ENCODE measurements around the gene ANKRD53. TPM values are rescaled to one million over a fixed set of nuclear protein-coding genes. Genes with fewer than 3 reads are reported as not detected.

The ANKRD53 gene
- total RNA-seq, 1 experiment from 2014 or later, result not detected

DNA sequence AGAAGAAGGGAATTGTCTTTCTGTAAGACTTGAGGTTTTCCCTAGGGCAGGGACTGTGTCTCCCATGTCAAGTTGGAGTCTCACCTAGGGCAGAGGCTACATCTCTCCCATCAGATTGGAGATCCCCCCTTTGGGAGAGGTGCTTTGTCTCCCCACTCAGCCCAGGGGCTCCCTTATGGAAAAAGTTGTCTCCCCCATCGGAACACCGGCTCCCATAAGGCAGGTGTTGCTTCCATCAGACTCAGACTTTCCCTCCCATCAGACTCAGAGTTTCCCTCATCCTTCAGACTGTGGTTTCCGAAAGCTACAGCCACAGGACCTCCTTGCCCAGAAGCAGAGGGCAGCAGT, 5.8 kb downstream of the ANKRD53 start:
- Histone ChIP-seq H3K4me1 (ENCODE audit: control insufficient read depth in 1 of 2, insufficient read depth in 2 of 2, low read length in 2 of 2) (peaks cover 2 to 9% of the 10 kb centered on the region in 2 experiments; a peak in 2 of 4 replicates), H3K27me3 (ENCODE audit: insufficient read depth, low read length) (no peaks in the 10 kb centered on the region), H3K9me2 (ENCODE audit: insufficient read depth) (no peaks in the 10 kb centered on the region), H3K27ac (ENCODE audit: low read depth, low read length) (no peak overlapping the region), H3K36me3 (ENCODE audit: control insufficient read depth in 1 of 2, insufficient read depth in 2 of 2, low read length in 2 of 2) (peaks cover 11 to 13% of the 10 kb centered on the region in 2 experiments; a peak in 3 of 4 replicates), H3K4me3 (replicated peaks in 1 of 2; ENCODE audit: low read depth in 1 of 2, low read length in 2 of 2) (no peak overlapping the region), H2AFZ (ENCODE audit: low read depth, low read length, poor library complexity, severe bottlenecking) (no peak overlapping the region), H3K9ac (ENCODE audit: low read length) (no peak overlapping the region), H3K79me2 (ENCODE audit: insufficient read depth, low read length) (no peaks in the 10 kb centered on the region), H4K20me1 (ENCODE audit: insufficient read depth) (no peaks in the 10 kb centered on the region), H3K9me3 (ENCODE audit: control insufficient read depth in 1 of 2, insufficient read depth in 1 of 2, low read depth in 1 of 2, low read length in 2 of 2) (no peaks in the 10 kb centered on the region), H3K4me2 (ENCODE audit: low read length) (no peak overlapping the region)
- ATAC-seq (no peak), DNase-seq (ENCODE audit: low read depth, low spot score) (no peak)
- no peak for TF ChIP-seq EZH2phosphoT487 (IDR thresholded peaks at IDR 0.05; ENCODE audit: borderline replicate concordance)
- TF ChIP-seq JUND (IDR thresholded peaks at IDR 0.05), result no peak
- TF ChIP-seq SRF (IDR thresholded peaks at IDR 0.05; ENCODE audit: low read depth), result no peak
- TF ChIP-seq TCF7L2 (IDR thresholded peaks at IDR 0.05; ENCODE audit: borderline replicate concordance, extremely low read depth, insufficient read depth, insufficient read length), result no peak
- TF ChIP-seq MAX (IDR thresholded peaks at IDR 0.05), result no peak
- no peak for TF ChIP-seq YY1 (IDR thresholded peaks at IDR 0.05; ENCODE audit: extremely low read depth, insufficient replicate concordance, low read depth, low read length)
- TF ChIP-seq, protein P1, sequence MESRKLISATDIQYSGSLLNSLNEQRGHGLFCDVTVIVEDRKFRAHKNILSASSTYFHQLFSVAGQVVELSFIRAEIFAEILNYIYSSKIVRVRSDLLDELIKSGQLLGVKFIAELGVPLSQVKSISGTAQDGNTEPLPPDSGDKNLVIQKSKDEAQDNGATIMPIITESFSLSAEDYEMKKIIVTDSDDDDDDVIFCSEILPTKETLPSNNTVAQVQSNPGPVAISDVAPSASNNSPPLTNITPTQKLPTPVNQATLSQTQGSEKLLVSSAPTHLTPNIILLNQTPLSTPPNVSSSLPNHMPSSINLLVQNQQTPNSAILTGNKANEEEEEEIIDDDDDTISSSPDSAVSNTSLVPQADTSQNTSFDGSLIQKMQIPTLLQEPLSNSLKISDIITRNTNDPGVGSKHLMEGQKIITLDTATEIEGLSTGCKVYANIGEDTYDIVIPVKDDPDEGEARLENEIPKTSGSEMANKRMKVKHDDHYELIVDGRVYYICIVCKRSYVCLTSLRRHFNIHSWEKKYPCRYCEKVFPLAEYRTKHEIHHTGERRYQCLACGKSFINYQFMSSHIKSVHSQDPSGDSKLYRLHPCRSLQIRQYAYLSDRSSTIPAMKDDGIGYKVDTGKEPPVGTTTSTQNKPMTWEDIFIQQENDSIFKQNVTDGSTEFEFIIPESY (IDR thresholded peaks at IDR 0.05; ENCODE audit: extremely low read depth, insufficient replicate concordance, low read length), result no peak
- no peak for TF ChIP-seq CEBPB (IDR thresholded peaks at IDR 0.05; ENCODE audit: low read depth)
- TF ChIP-seq RAD21 (IDR thresholded peaks at IDR 0.05; ENCODE audit: low read depth), result no peak
- no peak for TF ChIP-seq POLR2AphosphoS5 (IDR thresholded peaks at IDR 0.05; ENCODE audit: low read depth, low read length)
- TF ChIP-seq FOSL1 (IDR thresholded peaks at IDR 0.05; ENCODE audit: low read depth), result no peak
- no peak for TF ChIP-seq REST (IDR thresholded peaks at IDR 0.05; ENCODE audit: low read depth)
- no peak for TF ChIP-seq ELF1 (IDR thresholded peaks at IDR 0.05; ENCODE audit: borderline replicate concordance, low read depth)
- intact Hi-C loops (cut with micrococcal nuclease), result no loop called here
- POLR2A ChIA-PET, result interaction anchor here (1.0 kb wide), 1 partner anchor 20 kb away, joined by 4 read pairs; no protein-coding TSS in a partner anchor
- RAD21 ChIA-PET (ENCODE audit: low non-redundant PET in 1 of 2, low total read pairs in 2 of 2, uncharacterized antibody in 2 of 2, unreplicated experiment in 2 of 2), result no interaction called here
- no TSS peak for BruUV-seq (replicated peaks)
- CTCF ChIA-PET, result interaction anchor here (0.6 to 1.2 kb wide), 7 partner anchors 11 to 680 kb away, joined by 3 to 7 read pairs (median 3); no protein-coding TSS in a partner anchor

Data from HCT116 (cell line).